ENCODE measurements around the gene SEC16A. TPM values are rescaled to one million over a fixed set of nuclear protein-coding genes. Genes with fewer than 3 reads are reported as not detected.

Gene SEC16A
- total RNA-seq, 1 experiment from 2014 or later: 85.8 TPM

- no peaks in the 10 kb centered on the region for H3K27me3 Mint-ChIP-seq (ENCODE audit: insufficient read depth, unreplicated experiment)
- ChIA-PET POLR2A (interaction anchor here (0.6 to 1.7 kb wide), 3 partner anchors 11 to 77 kb away, joined by 3 to 4 read pairs (median 3); no protein-coding TSS in a partner anchor), CTCF (interaction anchor here (1.2 kb wide), 1 partner anchor 15 kb away, joined by 3 read pairs; no protein-coding TSS in a partner anchor)
- no peak for DNase-seq (ENCODE audit: unreplicated experiment)
- no TSS peak for BruUV-seq (replicated peaks)
- intact Hi-C loops (cut with micrococcal nuclease): no loop called here
- H3K4me1 Mint-ChIP-seq (ENCODE audit: insufficient read depth, unreplicated experiment): no peaks in the 10 kb centered on the region
- TF ChIP-seq CTCF (IDR thresholded peaks at IDR 0.05; ENCODE audit: unreplicated experiment): no peak
- H3K36me3 Mint-ChIP-seq (ENCODE audit: insufficient read depth, unreplicated experiment): peaks cover 84% of the 10 kb centered on the region
- no peak overlapping the region for H3K27ac Mint-ChIP-seq (ENCODE audit: low read depth, unreplicated experiment)
- H3K9me3 Mint-ChIP-seq (ENCODE audit: unreplicated experiment): no peaks in the 10 kb centered on the region
- no peak overlapping the region for H3K4me3 Mint-ChIP-seq (ENCODE audit: unreplicated experiment)
Observed at GRCh38 chr9:136444102-136444501, 38.7 kb downstream of the SEC16A start.

GRCh38 chr9:136443687-136444086 is 39.2 kb downstream of the SEC16A start:
- no peak for DNase-seq (ENCODE audit: unreplicated experiment)
- H3K4me1 Mint-ChIP-seq (ENCODE audit: insufficient read depth, unreplicated experiment): no peaks in the 10 kb centered on the region
- no peaks in the 10 kb centered on the region for H3K9me3 Mint-ChIP-seq (ENCODE audit: unreplicated experiment)
- H3K36me3 Mint-ChIP-seq (ENCODE audit: insufficient read depth, unreplicated experiment): peaks cover 79% of the 10 kb centered on the region
- H3K4me3 Mint-ChIP-seq (ENCODE audit: unreplicated experiment): no peak overlapping the region
- no peak for TF ChIP-seq CTCF (IDR thresholded peaks at IDR 0.05; ENCODE audit: unreplicated experiment)
- no TSS peak for BruUV-seq (replicated peaks)
- POLR2A ChIA-PET: interaction anchor here (0.6 to 0.7 kb wide), 2 partner anchors 10 to 77 kb away, joined by 3 read pairs; no protein-coding TSS in a partner anchor
- no peak overlapping the region for H3K27ac Mint-ChIP-seq (ENCODE audit: low read depth, unreplicated experiment)
- CTCF ChIA-PET: interaction anchor here (0.6 to 1.2 kb wide), 3 partner anchors 9 to 839 kb away, joined by 3 read pairs; no protein-coding TSS in a partner anchor
- intact Hi-C loops (cut with micrococcal nuclease): no loop called here
- no peaks in the 10 kb centered on the region for H3K27me3 Mint-ChIP-seq (ENCODE audit: insufficient read depth, unreplicated experiment)

- no peak for DNase-seq (ENCODE audit: unreplicated experiment)
- Mint-ChIP-seq H3K27ac (ENCODE audit: low read depth, unreplicated experiment) (no peak overlapping the region), H3K27me3 (ENCODE audit: insufficient read depth, unreplicated experiment) (no peaks in the 10 kb centered on the region), H3K9me3 (ENCODE audit: unreplicated experiment) (no peaks in the 10 kb centered on the region), H3K4me1 (ENCODE audit: insufficient read depth, unreplicated experiment) (no peaks in the 10 kb centered on the region), H3K36me3 (ENCODE audit: insufficient read depth, unreplicated experiment) (peaks cover 74% of the 10 kb centered on the region), H3K4me3 (ENCODE audit: unreplicated experiment) (no peak overlapping the region)
- POLR2A ChIA-PET: no interaction called here
- TF ChIP-seq CTCF (IDR thresholded peaks at IDR 0.05; ENCODE audit: unreplicated experiment): no peak
- CTCF ChIA-PET: interaction anchor here (0.6 to 1.2 kb wide), 4 partner anchors 10 to 839 kb away, joined by 3 to 5 read pairs (median 3); no protein-coding TSS in a partner anchor
- BruUV-seq (replicated peaks): no TSS peak
- intact Hi-C loops (cut with micrococcal nuclease): no loop called here
Observed at GRCh38 chr9:136443087-136443486, 39.8 kb downstream of the SEC16A start.

GRCh38 chr9:136442265-136442664 is 40.6 kb downstream of the SEC16A start:
- peaks cover 66% of the 10 kb centered on the region for H3K36me3 Mint-ChIP-seq (ENCODE audit: insufficient read depth, unreplicated experiment)
- ChIA-PET POLR2A (interaction anchor here (0.6 kb wide), 1 partner anchor 862 kb away, joined by 3 read pairs; no protein-coding TSS in a partner anchor), CTCF (interaction anchor here (0.6 to 0.8 kb wide), 3 partner anchors 29 to 587 kb away, joined by 3 to 5 read pairs (median 4); no protein-coding TSS in a partner anchor)
- H3K9me3 Mint-ChIP-seq (ENCODE audit: unreplicated experiment): no peaks in the 10 kb centered on the region
- no peak overlapping the region for H3K4me3 Mint-ChIP-seq (ENCODE audit: unreplicated experiment)
- no peak for DNase-seq (ENCODE audit: unreplicated experiment)
- H3K27me3 Mint-ChIP-seq (ENCODE audit: insufficient read depth, unreplicated experiment): no peaks in the 10 kb centered on the region
- no TSS peak for BruUV-seq (replicated peaks)
- no peak overlapping the region for H3K27ac Mint-ChIP-seq (ENCODE audit: low read depth, unreplicated experiment)
- intact Hi-C loops (cut with micrococcal nuclease): no loop called here
- H3K4me1 Mint-ChIP-seq (ENCODE audit: insufficient read depth, unreplicated experiment): peaks cover 5% of the 10 kb centered on the region
- no peak for TF ChIP-seq CTCF (IDR thresholded peaks at IDR 0.05; ENCODE audit: unreplicated experiment)
